Activated CD4-positive, alpha-beta T cell treated with anti-CD3 and anti-CD28 coated beads, Interleukin-2, amount 50 U/mL, for 16 hours (primary cell): ENCODE results near the gene SFI1.
"Not testable (repeated sequence)": the region's sequence is repeated elsewhere in the genome, so short reads cannot be mapped to it uniquely, and the experiment has no call there.

Experiments used
- DNase-seq: peaks from one replicate; pipeline ENCODE4 v3.0.0-alpha.2; 2020

SFI1 gene

DNA sequence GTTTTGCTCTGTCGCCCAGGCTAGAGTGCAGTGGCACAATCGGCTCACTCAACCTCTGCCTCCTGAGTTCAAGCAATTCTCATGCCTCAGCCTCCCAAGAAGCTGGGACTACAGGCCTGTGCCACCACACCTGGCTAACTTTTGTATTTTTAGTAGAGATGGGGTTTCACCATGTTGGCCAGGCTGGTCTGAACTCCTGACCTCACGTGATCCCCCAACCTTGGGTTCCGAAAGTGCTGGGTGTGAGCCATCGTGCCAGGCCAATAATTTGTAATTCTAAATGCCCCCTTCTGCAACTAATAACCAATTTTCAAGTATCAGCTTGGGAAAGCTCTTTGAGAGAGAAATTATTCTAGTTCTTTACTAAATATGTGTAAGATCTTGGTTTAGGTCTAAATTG lies 3.0 kb upstream of the SFI1 start:
- DNase-seq: not testable (repeated sequence)

DNA sequence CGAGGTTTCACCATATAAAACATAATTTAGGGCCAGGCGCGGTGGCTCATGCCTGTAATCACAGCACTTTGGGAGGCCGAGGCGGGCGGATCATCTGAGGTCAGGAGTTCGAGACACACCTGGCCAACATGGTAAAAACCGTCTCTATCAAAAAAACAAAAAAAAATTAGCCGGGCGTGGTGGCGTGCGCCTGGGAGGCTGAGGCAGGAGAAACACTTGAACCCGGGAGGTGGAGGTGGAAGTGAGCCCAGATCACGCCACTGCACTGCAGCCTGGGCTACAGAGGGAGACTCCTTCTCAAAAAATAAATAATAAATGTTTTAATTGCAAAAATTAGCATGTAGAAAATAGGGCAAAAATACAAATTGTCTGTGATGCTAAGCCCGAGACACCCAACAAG lies 993 bp upstream of the SFI1 start:
- DNase-seq: no peak

DNA sequence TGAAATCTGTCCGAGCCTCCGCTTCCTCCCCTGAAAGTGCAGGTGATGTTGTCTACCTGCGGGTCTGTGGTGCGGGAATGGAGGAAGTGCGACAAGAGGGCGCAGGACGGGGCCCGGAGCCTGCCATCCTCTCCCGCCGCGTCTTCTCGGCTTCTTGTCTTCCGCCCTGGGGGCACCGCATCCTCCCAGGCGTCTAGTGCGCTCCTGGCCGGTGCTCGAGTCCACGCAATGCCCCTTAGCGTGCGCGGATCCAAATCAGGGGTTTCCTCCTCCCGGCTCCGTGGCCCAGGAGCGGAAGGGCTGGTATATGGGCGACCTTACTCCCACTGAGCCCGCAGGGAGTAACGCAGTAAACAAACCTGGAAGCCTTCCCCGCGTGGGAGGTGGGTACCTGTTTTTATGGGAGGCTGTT lies 405 bp downstream of the SFI1 start:
- DNase-seq: peak; percentile 47

DNA sequence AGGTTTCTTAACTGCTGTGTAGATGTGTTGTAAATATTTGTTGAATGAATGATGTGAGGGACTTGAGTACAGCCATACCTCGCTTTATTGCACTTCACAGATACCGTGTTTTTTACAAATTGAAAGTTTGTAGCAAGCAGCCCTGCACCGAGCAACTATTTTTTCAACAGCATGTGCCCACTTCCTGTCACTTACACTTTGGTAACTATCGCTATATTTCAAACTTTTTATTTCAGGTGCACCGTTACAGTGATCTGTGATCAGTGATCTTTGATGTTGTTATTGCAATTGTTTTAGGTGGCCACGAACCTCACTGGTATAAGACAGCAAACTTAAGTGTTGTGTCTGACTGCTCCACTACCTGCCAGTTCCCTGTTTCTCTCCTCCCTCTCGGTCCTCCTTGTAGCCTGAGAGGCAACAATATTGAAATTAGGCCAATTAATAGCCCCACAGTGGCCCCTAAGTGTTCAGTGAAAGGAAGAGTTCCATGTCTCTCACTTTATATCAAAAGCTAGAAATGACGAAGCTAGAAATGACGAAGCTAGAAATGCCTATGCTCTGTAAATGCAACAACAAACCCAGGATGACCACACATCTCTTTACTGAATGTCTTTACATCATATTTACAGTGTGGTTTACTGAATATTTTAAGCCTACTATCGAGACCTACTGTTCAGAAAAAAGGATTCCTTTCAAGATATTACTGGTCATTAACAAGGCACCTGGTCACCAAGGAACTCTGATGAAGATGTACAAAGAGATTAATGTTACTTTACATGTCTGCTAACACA lies 1.0 kb downstream of the SFI1 start:
- DNase-seq: peak; percentile 70

DNA sequence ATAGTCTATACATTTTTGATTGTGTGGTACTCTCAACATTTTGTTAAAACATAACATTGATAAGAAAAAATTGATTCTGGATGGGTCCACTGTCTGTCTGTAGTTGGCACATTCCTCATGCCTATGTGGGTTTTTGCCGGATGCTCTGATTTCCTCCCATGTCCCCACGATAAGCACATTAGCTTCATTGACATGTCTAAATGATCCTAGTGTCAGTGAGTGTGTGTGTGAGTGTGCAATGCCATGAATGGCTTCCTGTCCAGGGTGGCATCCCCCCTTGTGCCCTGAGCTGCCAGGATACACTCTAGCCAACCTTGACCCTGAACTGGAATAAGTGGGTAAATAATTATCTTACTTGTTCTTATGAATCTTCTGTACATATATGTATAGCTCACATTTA lies 5.4 kb downstream of the SFI1 start:
- DNase-seq: no peak

DNA sequence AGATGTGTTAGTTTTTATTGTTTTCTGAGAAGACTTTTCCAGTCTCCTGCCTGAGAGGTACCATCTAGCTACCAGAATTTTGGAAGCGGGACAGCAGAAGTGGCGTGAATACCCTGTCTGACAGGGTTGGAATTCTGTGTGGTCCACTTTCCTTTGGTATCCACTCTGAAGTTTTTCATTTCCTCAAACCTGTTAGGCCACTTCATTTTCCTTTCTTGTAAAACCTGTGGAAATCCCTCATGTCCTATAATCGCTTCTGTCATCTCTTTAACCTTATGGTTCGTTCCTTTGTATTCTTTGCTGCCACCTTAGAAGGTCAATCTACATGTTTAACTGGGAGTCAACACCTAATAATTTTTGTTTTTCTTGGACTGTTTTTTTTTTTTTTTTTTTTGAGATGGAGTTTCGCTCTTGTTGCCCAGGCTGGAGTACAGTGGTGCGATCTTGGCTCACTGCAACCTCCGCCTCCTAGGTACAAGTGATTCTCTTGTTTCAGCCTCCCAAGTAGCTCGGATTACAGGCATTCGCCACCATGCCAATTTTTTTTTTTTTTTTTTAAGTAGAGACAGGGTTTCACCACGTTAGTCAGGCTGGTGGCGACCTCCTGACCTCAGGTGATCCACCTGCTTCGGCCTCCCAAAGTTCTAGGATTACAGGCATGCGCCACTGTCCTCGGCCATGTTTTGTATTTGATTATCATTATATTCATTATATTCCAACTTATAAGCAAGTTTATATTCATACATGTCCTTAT lies 7.1 kb downstream of the SFI1 start:
- no peak for DNase-seq

DNA sequence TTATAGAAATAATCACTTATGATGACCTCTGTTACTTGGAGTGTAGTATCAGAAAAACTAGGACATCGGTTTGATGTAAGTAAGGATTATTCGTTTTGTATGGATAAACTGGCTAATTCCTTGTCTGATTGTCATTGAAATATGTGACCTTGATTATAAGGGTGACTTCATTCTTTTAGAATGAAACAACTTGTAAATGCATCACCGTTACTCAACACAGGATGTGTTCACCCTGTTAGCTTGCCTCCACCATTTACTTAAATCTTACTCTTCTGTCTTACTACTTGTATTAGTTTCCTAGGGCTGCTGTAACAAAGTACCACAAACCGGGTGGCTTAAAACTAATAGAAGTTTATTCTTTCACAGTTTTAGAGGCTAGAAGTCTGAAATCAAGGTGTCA lies 7.9 kb downstream of the SFI1 start:
- no peak for DNase-seq

DNA sequence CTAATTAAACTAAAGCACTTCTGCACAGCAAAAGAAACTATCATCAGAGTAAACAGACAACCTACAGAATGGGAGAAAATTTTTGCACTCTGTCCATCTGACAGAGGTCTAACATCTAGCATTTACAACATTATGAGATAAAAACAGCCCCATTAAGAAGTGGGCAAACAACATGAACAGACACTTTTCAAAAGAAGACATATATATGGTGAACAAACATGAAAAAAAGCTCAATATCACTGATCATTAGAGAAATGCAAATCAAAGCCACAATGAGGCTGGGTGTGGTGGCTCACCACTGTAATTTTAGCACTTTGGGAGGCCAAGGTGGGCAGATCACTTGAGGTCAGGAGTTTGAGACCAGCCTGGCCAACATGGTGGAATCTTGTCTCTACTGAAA lies 11.2 kb downstream of the SFI1 start:
- DNase-seq: not testable (repeated sequence)

DNA sequence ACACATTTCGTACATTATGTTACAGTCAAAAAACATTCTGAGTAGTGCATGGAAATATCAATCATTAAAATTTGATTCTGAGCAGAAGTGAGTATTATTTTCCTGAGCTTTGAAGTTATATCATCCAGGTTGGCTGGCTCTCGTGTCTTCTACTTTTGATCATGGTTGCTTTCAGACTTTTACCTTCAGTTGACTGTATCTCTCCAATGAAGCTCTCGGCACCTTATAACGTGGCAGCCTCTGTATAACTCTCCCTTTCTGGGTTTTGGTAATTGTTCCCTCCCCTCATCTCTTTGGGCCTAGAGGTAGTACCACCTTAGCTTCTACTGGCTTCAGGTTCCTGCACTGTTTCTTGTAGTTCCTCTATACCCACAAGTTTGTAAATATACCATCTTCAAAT lies 12.2 kb downstream of the SFI1 start:
- no peak for DNase-seq

DNA sequence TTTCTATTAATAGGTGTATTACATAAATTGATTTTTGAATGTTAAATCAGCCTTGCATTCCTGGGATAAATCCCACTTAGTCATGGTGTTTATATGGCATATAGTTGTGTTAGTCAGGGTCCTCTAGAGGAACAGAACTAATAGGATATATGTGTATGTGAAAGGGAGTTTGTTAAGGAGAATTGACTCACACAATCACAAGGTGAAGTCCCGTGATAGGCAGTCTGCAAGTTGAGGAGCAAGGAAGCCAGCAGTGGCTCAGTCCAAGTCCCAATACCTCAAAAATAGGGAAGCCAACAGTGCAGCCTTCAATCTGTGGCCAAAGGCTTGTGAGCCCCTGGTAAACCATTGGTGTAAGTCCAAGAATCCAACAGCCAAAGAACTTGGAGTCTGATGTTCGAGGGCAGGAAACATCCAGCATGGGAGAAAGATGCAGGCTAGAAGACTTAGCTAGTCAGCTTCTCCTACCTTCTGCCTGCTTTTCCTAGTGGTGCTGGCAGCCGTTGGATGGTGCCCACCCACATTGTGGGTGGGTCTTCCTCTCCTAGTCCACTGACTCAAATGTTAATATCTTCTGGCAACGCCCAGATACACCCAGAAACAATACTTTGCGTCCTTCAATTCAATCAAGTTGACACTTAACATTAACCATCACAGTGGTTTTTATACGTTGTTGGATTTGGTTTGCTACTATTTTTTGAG lies 12.9 kb downstream of the SFI1 start:
- DNase-seq: no peak

DNA sequence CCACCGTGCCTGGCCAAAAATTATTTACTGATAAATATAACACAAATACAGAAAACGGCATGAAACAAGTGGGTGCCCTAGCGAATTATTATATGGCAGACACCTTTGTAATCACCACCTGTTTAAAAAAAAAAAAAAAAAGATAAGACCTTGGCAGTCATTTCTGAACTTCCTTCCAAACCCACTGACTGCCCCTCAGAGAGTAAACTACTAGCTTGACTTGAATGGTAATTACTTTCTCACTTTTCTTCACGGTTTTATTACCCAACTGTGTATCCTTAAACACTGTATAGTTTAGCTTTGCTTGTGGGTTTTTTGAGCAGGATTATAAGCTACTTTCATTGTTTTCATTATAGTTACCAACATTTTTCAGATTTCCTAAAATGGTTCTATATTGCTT lies 23.7 kb downstream of the SFI1 start:
- DNase-seq: peak; percentile 48

DNA sequence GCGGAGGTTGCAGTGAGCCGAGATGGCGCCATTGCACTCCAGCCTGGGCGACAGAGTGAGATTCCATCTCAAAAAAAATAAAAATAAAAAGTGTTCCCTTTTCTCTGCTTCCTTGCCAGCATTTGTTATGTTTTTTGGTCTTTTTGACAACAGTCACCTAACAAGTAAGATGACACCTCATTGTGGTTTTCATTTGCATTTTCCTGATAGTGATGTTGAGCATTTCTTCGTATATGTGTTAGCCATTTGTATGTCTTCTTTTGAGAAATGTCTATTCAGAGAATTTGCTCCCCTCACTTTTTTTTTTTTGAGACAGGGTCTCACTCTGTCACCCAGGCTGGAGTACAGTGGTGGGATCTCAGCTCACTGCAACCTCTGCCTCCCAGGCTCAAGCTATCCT lies 27.8 kb downstream of the SFI1 start:
- peak; percentile 57 for DNase-seq

DNA sequence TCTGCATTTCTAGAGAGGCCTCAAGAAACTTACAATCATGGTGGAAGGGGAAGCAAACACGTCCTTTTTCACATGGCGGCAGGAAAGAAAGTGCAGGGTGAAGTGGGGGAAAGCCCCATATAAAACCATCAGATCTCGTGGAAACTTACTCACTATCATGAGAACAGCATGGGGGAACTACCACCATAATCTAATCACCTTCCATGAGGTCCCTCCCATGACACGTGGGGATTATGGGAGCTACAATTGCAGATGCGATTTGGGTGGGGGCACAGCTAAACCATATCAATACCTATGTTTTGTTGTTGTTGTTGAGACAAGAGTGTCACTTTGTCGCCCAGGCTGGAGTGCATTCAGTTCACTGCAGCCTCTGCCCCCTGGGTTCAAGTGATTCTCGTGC lies 29.9 kb downstream of the SFI1 start:
- peak; percentile 55 for DNase-seq

DNA sequence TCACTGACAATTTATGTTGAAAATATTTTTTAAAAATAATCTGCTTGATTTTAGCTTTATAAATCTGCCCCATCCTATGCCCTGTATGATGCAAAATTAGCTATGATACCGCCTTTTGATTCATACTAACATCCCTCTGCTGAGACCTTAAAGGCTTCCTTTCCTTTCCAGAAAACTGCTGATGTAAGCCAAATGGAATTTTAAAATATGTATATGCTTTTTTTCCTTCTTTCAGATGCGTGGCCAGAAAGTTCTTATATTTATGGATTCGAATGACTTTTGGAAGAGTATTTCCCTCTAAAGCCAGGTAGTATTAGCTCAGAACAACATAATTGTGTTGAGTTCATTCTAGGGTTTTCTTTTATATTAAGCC lies 34.5 kb downstream of the SFI1 start:
- no peak for DNase-seq

DNA sequence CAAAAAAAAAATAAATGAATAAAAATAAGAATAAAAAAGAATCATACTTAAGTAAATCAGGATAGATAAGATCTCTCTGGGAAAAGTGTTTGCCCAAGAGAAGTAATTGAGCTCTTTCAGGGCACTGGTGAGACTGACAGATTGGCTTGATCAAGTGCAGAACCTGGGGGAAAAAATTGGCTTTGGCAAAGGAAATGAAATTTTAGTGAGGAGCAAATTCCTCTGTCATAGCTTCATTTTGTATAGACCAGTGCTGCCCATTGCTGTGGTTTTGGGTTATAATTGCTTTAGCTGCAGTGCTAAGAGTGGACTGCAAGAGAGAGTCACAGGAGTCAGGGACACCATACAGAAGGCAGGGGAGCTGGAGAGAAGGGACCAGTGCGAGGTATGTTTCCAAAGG lies 35.7 kb downstream of the SFI1 start:
- DNase-seq: no peak

DNA sequence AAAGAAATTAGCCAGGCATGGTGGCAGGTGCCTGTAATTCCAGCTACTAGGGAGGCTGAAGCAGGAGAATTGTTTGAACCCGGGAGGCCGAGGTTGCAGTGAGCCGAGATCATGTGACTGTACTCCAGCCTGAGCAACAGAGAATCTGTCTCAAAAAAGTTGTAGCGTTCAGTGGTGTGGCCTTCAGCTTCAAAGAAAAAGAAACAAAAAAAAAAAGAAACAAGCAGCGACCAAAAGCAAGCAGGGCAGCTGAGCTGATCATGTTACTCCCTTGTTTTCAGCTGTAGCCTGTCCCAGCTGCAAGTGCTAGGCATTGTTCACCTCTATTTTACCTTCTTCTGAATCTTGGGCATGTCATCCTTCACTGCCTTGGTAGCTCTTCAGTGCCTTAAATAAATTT lies 37.0 kb downstream of the SFI1 start:
- DNase-seq: no peak

DNA sequence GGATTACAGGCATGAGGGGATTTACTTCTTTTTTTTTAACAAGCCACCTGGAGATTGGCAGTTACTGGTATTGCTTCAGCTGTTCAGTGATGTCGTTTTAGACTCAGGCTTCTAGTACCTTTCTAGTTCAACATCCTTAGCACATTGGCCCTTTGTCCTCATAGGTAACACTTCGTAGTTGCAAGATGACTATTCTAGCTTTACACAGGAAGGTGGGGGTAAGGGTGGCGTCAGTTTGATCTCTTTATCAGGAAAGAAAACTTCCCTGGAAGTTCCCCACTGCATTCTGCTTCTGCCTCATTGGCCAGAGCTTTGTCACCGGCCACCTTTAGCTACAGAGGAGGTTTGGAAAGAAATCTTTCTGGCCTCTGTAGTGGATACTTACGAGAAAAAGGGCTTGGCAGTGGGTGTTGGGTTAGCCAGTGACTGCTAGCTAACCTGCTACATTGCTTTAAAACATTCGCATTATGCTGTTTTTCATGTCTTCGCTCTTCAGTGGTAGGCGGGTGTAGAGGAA lies 40.7 kb downstream of the SFI1 start:
- DNase-seq: peak; percentile 90

DNA sequence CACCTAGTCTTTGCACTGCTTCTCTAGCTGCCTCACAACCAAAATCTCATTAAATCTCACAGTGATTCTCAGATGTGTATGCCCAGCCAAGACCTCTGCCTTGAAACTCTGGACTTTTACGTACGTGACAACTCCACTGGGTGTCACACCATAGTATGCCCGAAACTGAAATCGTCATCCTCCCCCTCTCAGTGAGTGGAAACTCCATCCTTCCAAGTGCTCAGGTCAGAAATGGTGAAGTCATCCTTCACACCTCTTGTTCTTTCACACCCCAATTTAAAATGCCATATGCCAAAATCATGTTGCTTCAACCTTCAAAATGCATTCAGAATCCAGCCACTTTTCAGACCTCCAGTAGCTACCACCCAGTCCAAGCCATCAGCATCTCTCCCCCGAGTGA lies 42.5 kb downstream of the SFI1 start:
- peak; percentile 76 for DNase-seq

DNA sequence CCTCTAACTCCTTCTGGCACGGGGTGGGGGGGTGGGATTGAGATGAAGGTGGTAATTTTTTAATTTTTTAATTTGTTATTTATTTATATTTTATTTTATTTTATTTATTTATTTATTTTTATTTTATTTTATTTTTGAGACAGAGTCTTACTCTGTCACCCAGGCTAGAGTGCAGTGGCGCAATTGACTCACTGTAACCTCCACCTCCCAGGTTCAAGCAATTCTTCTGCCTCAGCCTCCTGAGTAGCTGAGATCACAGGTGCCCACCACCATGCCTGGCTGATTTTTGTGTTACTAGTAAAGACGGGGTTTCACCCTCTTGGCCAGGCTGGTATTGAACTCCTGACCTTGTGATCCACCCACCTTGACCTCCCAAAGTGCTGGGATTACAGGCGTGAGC lies 43.8 kb downstream of the SFI1 start:
- not testable (repeated sequence) for DNase-seq

DNA sequence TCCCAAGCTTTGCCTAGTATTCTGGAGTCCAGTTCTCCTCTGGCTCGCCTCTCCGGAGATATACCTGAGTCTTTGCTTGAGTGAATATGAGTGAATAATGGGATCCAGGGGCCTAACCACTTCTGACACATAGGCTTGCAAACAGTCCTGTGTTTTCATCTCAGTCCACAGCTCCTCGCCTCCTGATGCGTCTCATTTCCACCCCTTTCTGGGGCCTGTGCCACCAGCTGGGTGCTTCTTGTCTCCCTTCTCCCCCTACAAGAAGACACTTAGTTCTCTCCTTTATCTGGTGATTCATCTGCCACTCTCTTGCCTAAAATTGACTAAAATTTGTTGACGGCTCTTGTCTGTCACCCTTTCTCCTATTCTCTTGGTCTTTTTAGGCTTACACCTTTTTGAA lies 44.6 kb downstream of the SFI1 start:
- no peak for DNase-seq

DNA sequence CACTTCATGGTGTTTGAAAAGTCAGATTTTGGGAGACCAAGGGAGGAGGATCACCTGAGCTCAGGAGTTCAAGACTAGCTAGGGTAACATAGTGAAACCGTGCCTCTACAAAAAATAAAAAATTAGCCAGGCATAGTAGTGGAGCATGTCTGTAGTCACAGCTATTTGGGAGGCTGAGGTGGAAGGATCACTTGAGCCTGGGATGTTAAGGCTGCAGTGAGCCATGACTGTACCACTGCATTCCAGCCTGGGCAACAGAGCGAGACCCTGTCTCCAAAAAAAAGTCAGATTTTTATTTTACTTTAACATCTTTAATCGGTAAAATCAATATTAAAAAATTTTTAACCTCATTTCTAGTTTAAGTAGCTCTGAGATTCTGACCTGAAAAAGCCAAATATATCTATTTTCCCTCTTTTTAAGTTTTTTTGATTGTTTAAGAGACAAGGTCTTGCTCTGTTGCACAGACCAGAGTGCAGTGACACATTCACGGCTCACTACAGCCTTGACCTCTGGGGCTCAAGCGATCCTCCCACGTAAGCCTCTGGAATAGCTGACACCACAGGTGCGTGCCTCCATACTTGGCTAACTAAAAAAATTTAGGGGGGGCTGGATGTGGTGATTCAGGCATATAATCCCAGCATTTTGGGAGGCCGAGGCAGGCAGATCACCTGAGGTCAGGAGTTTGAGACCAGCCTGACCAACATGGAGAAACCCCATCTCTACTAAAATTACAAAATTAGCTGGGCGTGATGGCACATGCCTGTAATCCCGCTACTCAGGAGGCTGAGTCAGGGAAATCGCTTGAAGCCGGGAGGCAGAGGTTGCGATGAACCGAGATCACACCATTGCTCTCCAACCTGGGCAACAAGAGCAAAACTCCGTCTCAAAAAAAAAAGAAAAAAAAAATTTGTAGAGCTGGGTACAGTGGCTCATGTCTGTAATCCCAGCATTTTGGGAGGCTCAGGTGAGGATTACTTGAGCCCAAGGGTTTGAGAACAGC lies 48.4 kb downstream of the SFI1 start:
- DNase-seq: no peak

DNA sequence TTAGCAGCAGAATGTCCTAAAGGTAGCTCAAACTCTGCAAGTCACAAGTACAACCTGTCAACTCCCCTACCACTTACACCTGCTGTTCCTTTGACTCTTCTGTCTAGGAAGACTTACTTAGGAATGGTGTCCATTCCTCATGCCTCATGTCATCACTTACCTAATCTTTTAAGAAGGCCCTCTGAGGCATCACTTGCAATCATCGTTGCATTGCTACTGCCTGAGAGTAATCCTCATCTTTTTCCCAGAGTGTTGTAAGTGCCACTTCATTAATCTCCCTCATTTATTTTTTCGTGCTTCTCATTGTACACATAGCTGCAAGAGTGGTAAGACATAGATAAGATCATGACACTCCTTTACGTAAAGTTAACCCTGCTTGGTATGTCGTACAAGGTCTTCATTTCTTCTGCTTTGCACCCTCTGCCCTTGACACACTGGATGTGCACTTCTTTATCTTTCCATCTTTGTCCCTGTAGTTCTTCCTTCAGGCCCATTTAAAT lies 54.6 kb downstream of the SFI1 start:
- DNase-seq: no peak
